ENCODE data around the gene PRDM11. TPM values are rescaled to one million over a fixed set of nuclear protein-coding genes. Genes with fewer than 3 reads are reported as not detected.

The PRDM11 gene
- total RNA-seq, 2 experiments from 2014 or later, result 0.78 to 0.85 TPM

DNA sequence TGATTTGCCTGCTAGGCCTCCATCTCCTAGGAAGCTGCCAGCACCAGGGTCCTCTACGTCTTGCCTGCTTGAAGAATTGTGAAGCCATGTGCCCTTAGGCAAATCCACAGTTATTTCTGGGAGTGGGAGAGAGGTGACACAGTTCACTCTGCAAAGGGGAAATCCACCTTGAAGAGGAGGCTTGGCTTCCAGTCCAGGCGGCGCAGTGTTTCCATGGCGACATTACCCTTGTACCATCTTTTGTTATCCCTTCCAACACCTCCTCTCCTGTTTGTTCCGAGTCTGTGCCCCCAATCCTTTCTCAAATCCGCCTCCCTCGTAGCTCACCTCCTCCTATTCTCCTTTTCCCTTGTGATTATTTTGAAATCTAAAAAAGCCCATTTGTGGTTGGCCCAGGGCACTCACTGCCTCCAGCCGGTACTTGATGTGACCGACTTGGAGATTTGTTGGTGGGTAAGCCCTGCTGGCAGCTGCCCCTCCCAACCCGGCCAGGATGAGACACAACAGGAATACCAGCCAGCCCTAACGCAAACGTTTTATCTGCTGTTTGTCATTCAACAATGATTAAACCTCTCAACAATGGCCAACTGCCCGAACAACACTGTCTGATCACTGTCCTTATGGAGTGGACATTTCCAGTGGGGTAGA lies 121.3 kb downstream of the PRDM11 start:
- no peak overlapping the region for H3K4me3 Mint-ChIP-seq
- ChIA-PET CTCF (interaction anchor here (0.8 to 2.1 kb wide), 2 partner anchors 8 to 14 kb away, joined by 4 read pairs; no protein-coding TSS in a partner anchor), POLR2A (no interaction called here)
- no peaks in the 10 kb centered on the region for H3K36me3 Mint-ChIP-seq (ENCODE audit: low read depth)
- H3K4me1 Mint-ChIP-seq, result no peaks in the 10 kb centered on the region
- peaks cover 36% of the 10 kb centered on the region for H3K27me3 Mint-ChIP-seq
- no peak for DNase-seq
- H3K9me3 Mint-ChIP-seq, result no peaks in the 10 kb centered on the region
- H3K27ac Mint-ChIP-seq, result no peak overlapping the region

DNA sequence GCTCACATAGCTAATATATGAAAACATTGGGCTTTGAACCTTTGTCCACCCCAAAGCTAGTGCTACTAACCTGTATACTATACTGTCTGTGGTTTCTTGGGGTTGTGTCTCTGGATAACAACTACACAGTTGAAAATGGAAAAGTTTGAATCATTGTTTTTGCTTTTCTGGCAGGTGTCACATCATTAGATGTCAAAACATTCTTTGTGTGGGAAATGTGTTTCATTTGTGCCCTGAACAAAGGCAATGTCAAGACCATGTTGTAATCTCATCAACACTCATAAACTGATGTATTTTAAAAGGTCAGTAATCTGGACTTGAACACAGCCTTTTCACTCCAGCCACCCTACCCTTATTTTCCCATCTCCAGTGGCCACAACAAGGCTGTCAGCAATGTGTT lies 123.2 kb downstream of the PRDM11 start:
- ChIA-PET CTCF (no interaction called here), POLR2A (no interaction called here)
- Mint-ChIP-seq H3K9me3 (no peaks in the 10 kb centered on the region), H3K27ac (no peak overlapping the region), H3K4me3 (no peak overlapping the region), H3K4me1 (no peaks in the 10 kb centered on the region), H3K36me3 (ENCODE audit: low read depth) (no peaks in the 10 kb centered on the region), H3K27me3 (peaks cover 44% of the 10 kb centered on the region)
- DNase-seq, result no peak

GRCh38 chr11:45270946-45271716 lies 124.7 kb downstream of the PRDM11 start:
- CTCF ChIA-PET, result interaction anchor here (1.1 kb wide), 1 partner anchor 18 kb away, joined by 3 read pairs; no protein-coding TSS in a partner anchor

DNA sequence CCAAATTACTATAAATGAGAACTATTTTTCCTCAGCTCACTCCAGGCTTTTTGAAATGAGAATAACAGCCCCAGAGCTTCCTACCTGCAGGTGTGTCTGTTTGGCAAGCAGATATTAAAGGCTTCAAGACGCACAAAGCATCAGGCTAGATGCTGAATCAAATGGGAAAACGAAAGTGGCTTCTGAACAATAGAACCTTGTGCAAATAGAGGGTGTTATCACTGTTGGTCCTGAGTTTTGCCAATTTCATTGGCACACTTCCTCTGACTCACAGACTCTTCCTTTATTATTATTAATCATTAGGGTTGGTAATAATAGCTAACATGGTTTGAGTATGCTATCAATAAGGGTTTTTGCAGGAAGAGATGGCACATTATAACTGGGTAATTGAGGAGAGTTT lies 126.3 kb downstream of the PRDM11 start:
- Mint-ChIP-seq H3K36me3 (ENCODE audit: low read depth) (no peaks in the 10 kb centered on the region), H3K4me1 (no peaks in the 10 kb centered on the region), H3K27me3 (peaks cover 63% of the 10 kb centered on the region), H3K4me3 (no peak overlapping the region), H3K9me3 (no peaks in the 10 kb centered on the region), H3K27ac (no peak overlapping the region)
- POLR2A ChIA-PET, result no interaction called here
- no peak for DNase-seq
- CTCF ChIA-PET, result no interaction called here

More at GRCh38 chr11:45270946-45271716, 124.7 kb downstream of the PRDM11 start:
- no peak for DNase-seq
- Mint-ChIP-seq H3K27me3 (peaks cover 57% of the 10 kb centered on the region), H3K36me3 (ENCODE audit: low read depth) (no peaks in the 10 kb centered on the region), H3K9me3 (no peaks in the 10 kb centered on the region), H3K4me3 (no peak overlapping the region), H3K27ac (no peak overlapping the region), H3K4me1 (no peaks in the 10 kb centered on the region)
- POLR2A ChIA-PET, result no interaction called here

GRCh38 chr11:45273509-45273908 lies 127.1 kb downstream of the PRDM11 start:
- no peak for DNase-seq
- H3K4me1 Mint-ChIP-seq, result no peaks in the 10 kb centered on the region
- H3K36me3 Mint-ChIP-seq (ENCODE audit: low read depth), result no peaks in the 10 kb centered on the region
- CTCF ChIA-PET, result no interaction called here
- peaks cover 66% of the 10 kb centered on the region for H3K27me3 Mint-ChIP-seq
- H3K9me3 Mint-ChIP-seq, result no peaks in the 10 kb centered on the region
- no peak overlapping the region for H3K4me3 Mint-ChIP-seq
- POLR2A ChIA-PET, result no interaction called here
- no peak overlapping the region for H3K27ac Mint-ChIP-seq

DNA sequence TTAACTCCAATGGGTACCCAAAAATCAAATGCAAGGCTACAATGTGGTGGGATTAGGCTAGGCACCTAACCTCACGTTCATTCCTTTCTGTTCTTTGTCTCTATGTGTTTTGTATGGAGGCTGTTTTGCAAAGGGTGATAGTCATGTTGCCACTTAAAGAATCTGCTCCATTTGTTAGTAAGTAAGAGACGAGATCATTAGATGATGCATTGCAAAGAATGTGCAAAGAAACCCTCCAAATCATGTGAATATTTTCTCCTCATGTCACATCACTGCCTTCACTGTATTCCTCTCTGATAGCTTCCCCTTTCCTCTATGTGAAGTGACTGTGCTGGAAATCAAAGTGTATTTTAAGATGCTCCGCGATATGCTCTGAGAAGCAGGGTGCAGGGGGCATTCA lies 127.8 kb downstream of the PRDM11 start:
- Mint-ChIP-seq H3K27me3 (peaks cover 62% of the 10 kb centered on the region), H3K4me1 (no peaks in the 10 kb centered on the region), H3K36me3 (ENCODE audit: low read depth) (no peaks in the 10 kb centered on the region), H3K27ac (no peak overlapping the region), H3K4me3 (no peak overlapping the region), H3K9me3 (no peaks in the 10 kb centered on the region)
- DNase-seq, result no peak
- POLR2A ChIA-PET, result no interaction called here
- CTCF ChIA-PET, result no interaction called here

DNA sequence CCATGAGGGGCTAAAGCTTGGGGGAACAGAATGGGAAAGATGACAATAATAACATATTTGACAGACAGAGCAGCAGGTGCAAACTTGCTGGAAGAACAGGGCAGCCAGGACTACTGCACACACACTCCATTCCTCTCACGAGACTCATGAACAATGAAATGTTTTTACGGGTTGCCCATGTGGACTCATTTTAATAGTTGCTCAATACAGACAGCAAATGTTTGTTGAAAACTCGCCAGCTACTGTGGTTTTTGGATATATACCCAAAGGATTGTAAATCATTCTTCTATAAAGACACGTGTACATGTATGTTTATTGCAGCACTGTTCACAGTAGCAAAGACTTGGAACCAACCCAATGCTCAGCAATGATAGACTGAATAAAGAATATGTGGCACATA lies 129.4 kb downstream of the PRDM11 start:
- Mint-ChIP-seq H3K4me1 (no peaks in the 10 kb centered on the region), H3K4me3 (no peak overlapping the region), H3K27ac (no peak overlapping the region), H3K27me3 (peaks cover 57% of the 10 kb centered on the region), H3K36me3 (ENCODE audit: low read depth) (no peaks in the 10 kb centered on the region), H3K9me3 (no peaks in the 10 kb centered on the region)
- no peak for DNase-seq
- CTCF ChIA-PET, result interaction anchor here (1.1 kb wide), 1 partner anchor 8 kb away, joined by 4 read pairs; no protein-coding TSS in a partner anchor
- POLR2A ChIA-PET, result no interaction called here

DNA sequence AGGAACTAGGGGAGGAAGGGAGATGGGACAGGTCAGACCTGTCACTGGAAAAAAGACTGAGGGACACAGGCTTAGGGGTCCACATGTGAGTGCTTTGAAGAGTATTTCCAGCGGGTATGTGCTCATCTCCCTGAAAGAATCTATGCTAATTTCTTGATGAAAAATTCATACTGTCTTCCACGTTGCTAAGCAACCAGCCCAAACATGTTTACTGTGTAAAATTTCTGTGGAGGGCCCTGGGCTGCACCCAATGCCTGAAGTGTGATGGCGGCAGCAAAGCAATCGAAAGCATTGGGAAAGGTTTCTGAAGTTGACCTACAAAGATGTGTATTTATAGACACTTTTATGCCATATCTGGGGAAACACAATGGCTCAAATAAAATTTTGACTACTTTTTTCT lies 132.3 kb downstream of the PRDM11 start:
- Mint-ChIP-seq H3K4me1 (no peaks in the 10 kb centered on the region), H3K36me3 (ENCODE audit: low read depth) (no peaks in the 10 kb centered on the region), H3K27ac (no peak overlapping the region), H3K4me3 (no peak overlapping the region), H3K27me3 (peaks cover 44% of the 10 kb centered on the region), H3K9me3 (no peaks in the 10 kb centered on the region)
- ChIA-PET POLR2A (no interaction called here), CTCF (no interaction called here)
- no peak for DNase-seq

DNA sequence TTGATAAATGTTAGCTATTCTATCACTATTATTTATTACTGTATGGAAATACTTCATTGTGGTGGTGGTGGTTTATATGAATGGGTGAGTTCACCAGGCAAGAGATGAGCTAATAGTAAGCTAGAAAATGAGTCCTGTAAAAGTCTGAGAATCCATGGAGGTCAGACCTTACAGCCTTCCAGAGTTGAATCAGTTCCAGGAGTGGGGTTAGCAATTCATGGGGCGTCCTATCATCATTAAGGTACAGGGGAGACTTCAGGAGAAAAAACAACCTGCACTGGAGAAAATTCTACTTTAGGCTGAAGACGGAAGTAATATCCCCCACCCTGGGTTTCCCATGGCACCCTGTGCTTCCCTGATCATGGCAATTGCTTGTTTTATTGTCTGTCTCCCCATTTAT lies 133.2 kb downstream of the PRDM11 start:
- no peak overlapping the region for H3K27ac Mint-ChIP-seq
- no peaks in the 10 kb centered on the region for H3K4me1 Mint-ChIP-seq
- H3K36me3 Mint-ChIP-seq (ENCODE audit: low read depth), result no peaks in the 10 kb centered on the region
- H3K9me3 Mint-ChIP-seq, result no peaks in the 10 kb centered on the region
- H3K4me3 Mint-ChIP-seq, result no peak overlapping the region
- DNase-seq, result no peak
- peaks cover 48% of the 10 kb centered on the region for H3K27me3 Mint-ChIP-seq
- ChIA-PET CTCF (interaction anchor here (1.2 kb wide), 1 partner anchor 169 kb away, joined by 3 read pairs; no protein-coding TSS in a partner anchor), POLR2A (no interaction called here)

DNA sequence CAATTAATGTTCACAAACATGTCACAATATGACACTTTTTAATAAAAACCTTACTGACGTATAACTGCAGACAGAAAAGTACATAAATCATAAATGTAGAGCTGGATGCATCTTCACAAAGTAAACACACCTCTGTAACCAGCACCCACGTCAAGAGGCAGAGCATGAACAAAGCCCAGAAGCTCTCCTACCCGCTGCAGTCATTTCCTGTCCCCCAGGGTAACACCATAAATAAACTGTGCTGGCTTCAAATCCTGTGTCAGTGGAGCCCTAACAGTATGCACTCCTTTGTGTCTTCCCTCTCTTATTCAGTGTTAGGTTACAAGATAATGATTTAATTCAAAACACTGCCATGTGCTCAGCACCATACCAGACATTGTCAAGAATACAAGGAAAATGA lies 134.0 kb downstream of the PRDM11 start:
- no peak overlapping the region for H3K27ac Mint-ChIP-seq
- peaks cover 49% of the 10 kb centered on the region for H3K27me3 Mint-ChIP-seq
- no peaks in the 10 kb centered on the region for H3K4me1 Mint-ChIP-seq
- ChIA-PET CTCF (interaction anchor here (1.2 kb wide), 1 partner anchor 170 kb away, joined by 3 read pairs; no protein-coding TSS in a partner anchor), POLR2A (no interaction called here)
- H3K9me3 Mint-ChIP-seq, result no peaks in the 10 kb centered on the region
- no peak overlapping the region for H3K4me3 Mint-ChIP-seq
- H3K36me3 Mint-ChIP-seq (ENCODE audit: low read depth), result no peaks in the 10 kb centered on the region
- no peak for DNase-seq

- ChIA-PET POLR2A (no interaction called here), CTCF (no interaction called here)
- Mint-ChIP-seq H3K27ac (no peak overlapping the region), H3K4me1 (no peaks in the 10 kb centered on the region), H3K36me3 (ENCODE audit: low read depth) (no peaks in the 10 kb centered on the region), H3K27me3 (peaks cover 49% of the 10 kb centered on the region), H3K9me3 (no peaks in the 10 kb centered on the region), H3K4me3 (no peak overlapping the region)
- no peak for DNase-seq
Observed at GRCh38 chr11:45282081-45282480, 135.6 kb downstream of the PRDM11 start.

Data from activated CD4-positive, alpha-beta memory T cell treated with anti-CD3 and anti-CD28 coated beads, Interleukin-2, amount 10 ng/mL, durations not matched to agents 7 days and 5 days (primary cell).